ENCODE results near the gene VHLL. TPM values are rescaled to one million over a fixed set of nuclear protein-coding genes. Genes with fewer than 3 reads are reported as not detected.
"Not testable (repeated sequence)": the region's sequence is repeated elsewhere in the genome, so short reads cannot be mapped to it uniquely, and the experiment has no call there.

VHLL gene
- polyA plus RNA-seq, 3 donors = not detected

GRCh38 chr1:156337052-156337887, 38.2 kb upstream of the VHLL start:
- Mint-ChIP-seq H3K4me3 (peak overlapping the region; percentile 98), H3K27ac (peak overlapping the region; percentile 91 to 98 (median 95)), H3K4me1 (peaks cover 18% of the 10 kb centered on the region), H3K36me3 (peaks cover 33 to 35% of the 10 kb centered on the region in 2 donors), H3K27me3 (ENCODE audit: low read depth in 3 of 3) (no peaks in the 10 kb centered on the region), H3K9me3 (peaks cover 0 to 2% (median 0%) of the 10 kb centered on the region in 7 donors)
- Histone ChIP-seq H3K79me2 (ENCODE audit: insufficient read depth, low read length) (peaks cover 47% of the 10 kb centered on the region), H3K36me3 (replicated peaks in 1 of 2; ENCODE audit: control insufficient read depth in 1 of 2, insufficient read depth in 2 of 2, low read length in 2 of 2) (peaks cover 36 to 37% of the 10 kb centered on the region in 2 donors), H3K27me3 (ENCODE audit: control insufficient read depth in 2 of 2, insufficient read depth in 2 of 2, low read length in 2 of 2) (no peaks in the 10 kb centered on the region), H3K4me3 (replicated peaks in 1 of 3; ENCODE audit: low read depth in 2 of 3, low read length in 3 of 3) (peak overlapping the region; percentile 53 to 94 (median 84)), H3K9me3 (replicated peaks in 1 of 2; ENCODE audit: control insufficient read depth in 1 of 2, insufficient read depth in 1 of 2, low read length in 2 of 2) (no peaks in the 10 kb centered on the region), H3K4me2 (replicated peaks; ENCODE audit: extremely low read depth, low read length, poor library complexity, severe bottlenecking) (peak overlapping the region; percentile 87), H4K20me1 (ENCODE audit: insufficient read depth, low read length) (peaks cover 31% of the 10 kb centered on the region), H2AFZ (ENCODE audit: insufficient read depth, low read depth, low read length, poor library complexity, severe bottlenecking) (peak overlapping the region; percentile 87), H3K9ac (ENCODE audit: insufficient read depth, low read length, poor library complexity, severe bottlenecking) (peak overlapping the region; percentile 55), H3K27ac (ENCODE audit: low read depth in 1 of 2, low read length in 2 of 2) (peak overlapping the region; percentile 57 to 66), H3K4me1 (ENCODE audit: control insufficient read depth in 1 of 2, insufficient read depth in 2 of 2, low read length in 2 of 2) (peaks cover 18 to 20% of the 10 kb centered on the region in 2 donors)
- intact Hi-C loops (cut with micrococcal nuclease) = loop anchor here in 1 of 2 donors (10.0 kb wide), 1 partner anchor 62 kb away; no protein-coding TSS in a partner anchor
- 52% methylated on average over 28 of the region's 34 CpGs for WGBS (ENCODE audit: insufficient coverage)
- TF ChIP-seq, protein P1, sequence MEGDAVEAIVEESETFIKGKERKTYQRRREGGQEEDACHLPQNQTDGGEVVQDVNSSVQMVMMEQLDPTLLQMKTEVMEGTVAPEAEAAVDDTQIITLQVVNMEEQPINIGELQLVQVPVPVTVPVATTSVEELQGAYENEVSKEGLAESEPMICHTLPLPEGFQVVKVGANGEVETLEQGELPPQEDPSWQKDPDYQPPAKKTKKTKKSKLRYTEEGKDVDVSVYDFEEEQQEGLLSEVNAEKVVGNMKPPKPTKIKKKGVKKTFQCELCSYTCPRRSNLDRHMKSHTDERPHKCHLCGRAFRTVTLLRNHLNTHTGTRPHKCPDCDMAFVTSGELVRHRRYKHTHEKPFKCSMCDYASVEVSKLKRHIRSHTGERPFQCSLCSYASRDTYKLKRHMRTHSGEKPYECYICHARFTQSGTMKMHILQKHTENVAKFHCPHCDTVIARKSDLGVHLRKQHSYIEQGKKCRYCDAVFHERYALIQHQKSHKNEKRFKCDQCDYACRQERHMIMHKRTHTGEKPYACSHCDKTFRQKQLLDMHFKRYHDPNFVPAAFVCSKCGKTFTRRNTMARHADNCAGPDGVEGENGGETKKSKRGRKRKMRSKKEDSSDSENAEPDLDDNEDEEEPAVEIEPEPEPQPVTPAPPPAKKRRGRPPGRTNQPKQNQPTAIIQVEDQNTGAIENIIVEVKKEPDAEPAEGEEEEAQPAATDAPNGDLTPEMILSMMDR (IDR thresholded peaks at IDR 0.05) = no peak
- no peak for DNase-seq

- Histone ChIP-seq H3K27ac (ENCODE audit: low read depth in 1 of 2, low read length in 2 of 2) (no peak overlapping the region), H3K9me3 (replicated peaks in 1 of 2; ENCODE audit: control insufficient read depth in 1 of 2, insufficient read depth in 1 of 2, low read length in 2 of 2) (no peaks in the 10 kb centered on the region), H3K9ac (ENCODE audit: insufficient read depth, low read length, poor library complexity, severe bottlenecking) (no peak overlapping the region), H2AFZ (ENCODE audit: insufficient read depth, low read depth, low read length, poor library complexity, severe bottlenecking) (no peak overlapping the region), H3K4me3 (replicated peaks in 1 of 3; ENCODE audit: low read depth in 2 of 3, low read length in 3 of 3) (no peak overlapping the region), H3K27me3 (ENCODE audit: control insufficient read depth in 2 of 2, insufficient read depth in 2 of 2, low read length in 2 of 2) (no peaks in the 10 kb centered on the region), H4K20me1 (ENCODE audit: insufficient read depth, low read length) (peaks cover 31% of the 10 kb centered on the region), H3K4me2 (replicated peaks; ENCODE audit: extremely low read depth, low read length, poor library complexity, severe bottlenecking) (peak overlapping the region; percentile 87), H3K4me1 (ENCODE audit: control insufficient read depth in 1 of 2, insufficient read depth in 2 of 2, low read length in 2 of 2) (peaks cover 18 to 20% of the 10 kb centered on the region in 2 donors), H3K36me3 (replicated peaks in 1 of 2; ENCODE audit: control insufficient read depth in 1 of 2, insufficient read depth in 2 of 2, low read length in 2 of 2) (peaks cover 44 to 47% of the 10 kb centered on the region in 2 donors), H3K79me2 (ENCODE audit: insufficient read depth, low read length) (peaks cover 50% of the 10 kb centered on the region)
- TF ChIP-seq, protein P1 (IDR thresholded peaks at IDR 0.05) = no peak
- peaks cover 41 to 45% of the 10 kb centered on the region in 2 donors for H3K36me3 Mint-ChIP-seq
- 88% methylated on average over 1 of the region's 4 CpGs for WGBS (ENCODE audit: insufficient coverage)
- peaks cover 0 to 2% (median 0%) of the 10 kb centered on the region in 7 donors for H3K9me3 Mint-ChIP-seq
- H3K27ac Mint-ChIP-seq = peak overlapping the region in 1 of 7 donors; percentile 6
- no peak for DNase-seq
- H3K4me1 Mint-ChIP-seq = peaks cover 18% of the 10 kb centered on the region
- intact Hi-C loops (cut with micrococcal nuclease) = loop anchor here in 1 of 2 donors (10.0 kb wide), 1 partner anchor 61 kb away; no protein-coding TSS in a partner anchor
- H3K27me3 Mint-ChIP-seq (ENCODE audit: low read depth in 3 of 3) = no peaks in the 10 kb centered on the region
- H3K4me3 Mint-ChIP-seq = no peak overlapping the region
These were observed 37.1 kb upstream of the VHLL start for GRCh38 chr1:156336242-156336641.

DNA sequence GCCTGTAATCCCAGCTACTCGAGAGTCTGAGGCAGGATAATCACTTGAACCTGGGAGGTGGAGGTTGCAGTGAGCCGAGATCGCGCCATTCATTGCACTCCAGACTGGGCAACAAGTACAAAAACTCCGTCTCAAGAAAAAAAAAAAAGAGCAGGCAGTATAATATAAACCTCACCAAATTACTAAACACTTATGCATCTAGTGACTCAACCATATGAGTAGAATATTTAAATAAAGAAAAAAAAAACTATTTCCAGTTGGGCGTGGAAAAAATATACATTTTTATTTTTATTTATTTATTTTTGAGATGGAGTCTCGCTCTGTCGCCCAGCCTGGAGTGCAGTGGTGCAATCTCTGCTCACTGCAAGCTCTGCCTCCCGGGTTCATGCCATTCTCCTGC, 24.1 kb upstream of the VHLL start:
- H4K20me1 ChIP-seq (ENCODE audit: insufficient read depth, low read length) = peaks cover 12% of the 10 kb centered on the region
- H3K4me3 ChIP-seq (replicated peaks in 1 of 3; ENCODE audit: low read depth in 2 of 3, low read length in 3 of 3); H3K79me2 ChIP-seq (ENCODE audit: insufficient read depth, low read length); DNase-seq; H3K9me3 ChIP-seq (replicated peaks in 1 of 2; ENCODE audit: control insufficient read depth in 1 of 2, insufficient read depth in 1 of 2, low read length in 2 of 2); H3K4me2 ChIP-seq (replicated peaks; ENCODE audit: extremely low read depth, low read length, poor library complexity, severe bottlenecking); intact Hi-C loops (cut with micrococcal nuclease); H3K27ac ChIP-seq (ENCODE audit: low read depth in 1 of 2, low read length in 2 of 2); H3K27ac Mint-ChIP-seq; H3K4me1 ChIP-seq (ENCODE audit: control insufficient read depth in 1 of 2, insufficient read depth in 2 of 2, low read length in 2 of 2); H3K9me3 Mint-ChIP-seq; H2AFZ ChIP-seq (ENCODE audit: insufficient read depth, low read depth, low read length, poor library complexity, severe bottlenecking); H3K9ac ChIP-seq (ENCODE audit: insufficient read depth, low read length, poor library complexity, severe bottlenecking); H3K4me3 Mint-ChIP-seq; H3K27me3 ChIP-seq (ENCODE audit: control insufficient read depth in 2 of 2, insufficient read depth in 2 of 2, low read length in 2 of 2); H3K4me1 Mint-ChIP-seq; H3K27me3 Mint-ChIP-seq (ENCODE audit: low read depth in 3 of 3): not testable (repeated sequence)
- 100% methylated on average over 1 of the region's 9 CpGs for WGBS (ENCODE audit: insufficient coverage)
- peaks cover 58 to 85% of the 10 kb centered on the region in 2 donors for H3K36me3 Mint-ChIP-seq
- peaks cover 64 to 82% of the 10 kb centered on the region in 2 donors for H3K36me3 ChIP-seq (replicated peaks in 1 of 2; ENCODE audit: control insufficient read depth in 1 of 2, insufficient read depth in 2 of 2, low read length in 2 of 2)
